Kidney epithelial cell (primary cell): ENCODE results near the gene SLC35B1. TPM values are rescaled to one million over a fixed set of nuclear protein-coding genes. Genes with fewer than 3 reads are reported as not detected.

Experiments
- DNase-seq: peaks from one replicate; pipeline ENCODE4 v3.0.0-alpha.2; 2010; ENCODE audit warnings: low read depth
- H3K27me3 ChIP-seq: 2 replicates; pipeline ENCODE4 v1.6.0; 2011; ENCODE audit warnings: low read length; ENCODE audit not compliant: control insufficient read depth, insufficient read depth
- H3K36me3 ChIP-seq: 2 replicates; pipeline ENCODE4 v1.5.1; 2011; ENCODE audit warnings: low read length; ENCODE audit not compliant: control insufficient read depth, insufficient read depth
- H3K4me3 ChIP-seq: 2 replicates; pipeline ENCODE4 v1.5.1; 2011; ENCODE audit warnings: low read depth, mild to moderate bottlenecking, control low read depth, low read length
- total RNA-seq: library from RNA; depleted of rRNA; stranded (reverse); fragments of >200 nt; gene quantifications from 2 replicates; pipeline ENCODE4 v1.2.3, GENCODE V29; 2015
- TF ChIP-seq, protein P1 (sequence below): IDR thresholded peaks from 2 replicates; pipeline ENCODE4 v1.5.1; 2011; ENCODE audit warnings: mild to moderate bottlenecking, moderate library complexity, low read length, control low read depth, inconsistent platforms; ENCODE audit not compliant: insufficient read depth, poor library complexity, severe bottlenecking

The SLC35B1 gene, protein sequence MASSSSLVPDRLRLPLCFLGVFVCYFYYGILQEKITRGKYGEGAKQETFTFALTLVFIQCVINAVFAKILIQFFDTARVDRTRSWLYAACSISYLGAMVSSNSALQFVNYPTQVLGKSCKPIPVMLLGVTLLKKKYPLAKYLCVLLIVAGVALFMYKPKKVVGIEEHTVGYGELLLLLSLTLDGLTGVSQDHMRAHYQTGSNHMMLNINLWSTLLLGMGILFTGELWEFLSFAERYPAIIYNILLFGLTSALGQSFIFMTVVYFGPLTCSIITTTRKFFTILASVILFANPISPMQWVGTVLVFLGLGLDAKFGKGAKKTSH
- total RNA-seq, result 116 and 122 TPM in 2 replicates

DNA sequence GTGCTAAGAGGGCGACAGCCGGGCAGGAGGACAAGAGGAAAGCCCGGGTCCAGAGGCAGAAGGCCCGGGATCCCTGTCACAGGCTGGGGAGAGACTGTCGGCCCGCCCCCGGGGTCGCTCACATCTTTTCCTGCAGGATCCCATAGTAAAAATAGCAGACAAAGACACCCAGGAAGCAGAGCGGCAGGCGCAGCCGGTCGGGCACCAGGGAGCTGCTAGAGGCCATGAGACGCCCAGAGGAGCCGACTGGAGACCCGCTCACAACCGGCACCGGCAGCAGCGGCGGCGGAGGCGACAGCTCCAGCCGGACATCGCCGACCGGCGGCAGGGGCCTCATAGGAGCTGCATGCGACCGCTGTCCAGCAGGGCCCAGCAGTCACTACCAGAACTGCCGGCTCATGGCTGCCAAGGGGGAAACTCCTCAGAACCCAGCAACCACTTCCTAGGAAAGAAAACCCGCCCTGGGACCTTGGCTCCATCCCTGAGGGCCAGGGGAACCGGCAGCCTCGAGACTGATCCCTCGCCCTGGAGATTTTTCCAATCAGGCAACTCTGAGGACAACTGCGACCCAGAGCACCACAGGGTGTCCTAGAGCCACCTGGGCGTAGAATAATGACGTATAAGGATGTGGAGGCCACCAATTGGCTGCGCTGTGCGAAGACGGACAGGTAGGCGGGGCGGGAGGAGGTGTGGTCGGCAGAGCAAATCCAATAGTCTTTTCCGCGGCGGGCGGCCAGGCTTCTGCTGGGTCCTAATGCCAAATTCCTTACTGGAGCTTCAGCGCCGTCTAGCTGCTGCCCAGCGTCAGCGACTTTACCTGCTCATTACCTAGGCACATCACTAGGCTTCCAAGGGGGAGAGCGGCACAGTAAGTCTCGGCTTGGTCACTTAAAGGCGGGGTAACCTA is at the start of gene SLC35B1:
Gene SLC35B1 (minus strand): TSS at position 357 of the 907 bp plus-strand sequence. CDS start 131 bp downstream, at position 226.
- DNase-seq, result peak; percentile 98
- Histone ChIP-seq H3K36me3 (peaks cover 2% of the 10 kb centered on the region), H3K27me3 (no peaks in the 10 kb centered on the region), H3K4me3 (peak within 1 kb of the TSS; percentile 93)
- TF ChIP-seq, protein P1, sequence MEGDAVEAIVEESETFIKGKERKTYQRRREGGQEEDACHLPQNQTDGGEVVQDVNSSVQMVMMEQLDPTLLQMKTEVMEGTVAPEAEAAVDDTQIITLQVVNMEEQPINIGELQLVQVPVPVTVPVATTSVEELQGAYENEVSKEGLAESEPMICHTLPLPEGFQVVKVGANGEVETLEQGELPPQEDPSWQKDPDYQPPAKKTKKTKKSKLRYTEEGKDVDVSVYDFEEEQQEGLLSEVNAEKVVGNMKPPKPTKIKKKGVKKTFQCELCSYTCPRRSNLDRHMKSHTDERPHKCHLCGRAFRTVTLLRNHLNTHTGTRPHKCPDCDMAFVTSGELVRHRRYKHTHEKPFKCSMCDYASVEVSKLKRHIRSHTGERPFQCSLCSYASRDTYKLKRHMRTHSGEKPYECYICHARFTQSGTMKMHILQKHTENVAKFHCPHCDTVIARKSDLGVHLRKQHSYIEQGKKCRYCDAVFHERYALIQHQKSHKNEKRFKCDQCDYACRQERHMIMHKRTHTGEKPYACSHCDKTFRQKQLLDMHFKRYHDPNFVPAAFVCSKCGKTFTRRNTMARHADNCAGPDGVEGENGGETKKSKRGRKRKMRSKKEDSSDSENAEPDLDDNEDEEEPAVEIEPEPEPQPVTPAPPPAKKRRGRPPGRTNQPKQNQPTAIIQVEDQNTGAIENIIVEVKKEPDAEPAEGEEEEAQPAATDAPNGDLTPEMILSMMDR, result peak; percentile 99

DNA sequence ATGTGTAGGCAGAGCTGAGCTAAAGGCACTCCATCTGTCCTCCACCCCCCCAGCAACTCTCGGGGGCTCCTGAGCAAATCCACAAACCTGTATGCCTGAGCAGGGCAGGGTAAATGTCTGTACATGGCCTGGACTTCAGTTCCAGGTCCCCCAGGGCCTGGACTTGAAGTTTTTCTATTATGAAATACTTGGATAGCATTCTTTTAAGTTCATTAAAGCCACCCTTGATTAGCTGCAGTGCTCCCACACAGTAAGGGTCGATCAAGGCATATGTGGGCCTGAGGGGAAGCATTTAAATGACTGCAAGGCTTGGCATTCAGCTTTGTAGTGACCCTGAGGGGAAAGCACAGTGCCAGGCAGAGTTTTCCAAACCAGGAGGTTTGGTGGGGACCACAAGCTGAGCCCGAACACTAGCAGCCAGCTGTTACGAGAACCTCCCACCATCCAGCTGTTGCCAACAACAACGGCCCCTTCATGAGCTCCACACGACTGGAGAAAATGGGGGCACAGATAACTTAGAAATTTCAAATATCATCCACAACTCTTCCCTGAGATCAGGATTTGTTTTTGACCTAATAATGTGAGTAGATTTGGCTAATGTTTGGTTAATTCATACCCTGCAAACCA is 49.5 kb upstream of the SLC35B1 start:
- TF ChIP-seq, protein P1, result no peak
- no peak for DNase-seq
- H3K27me3 ChIP-seq, result no peaks in the 10 kb centered on the region
- H3K36me3 ChIP-seq, result no peaks in the 10 kb centered on the region
- no peak overlapping the region for H3K4me3 ChIP-seq

DNA sequence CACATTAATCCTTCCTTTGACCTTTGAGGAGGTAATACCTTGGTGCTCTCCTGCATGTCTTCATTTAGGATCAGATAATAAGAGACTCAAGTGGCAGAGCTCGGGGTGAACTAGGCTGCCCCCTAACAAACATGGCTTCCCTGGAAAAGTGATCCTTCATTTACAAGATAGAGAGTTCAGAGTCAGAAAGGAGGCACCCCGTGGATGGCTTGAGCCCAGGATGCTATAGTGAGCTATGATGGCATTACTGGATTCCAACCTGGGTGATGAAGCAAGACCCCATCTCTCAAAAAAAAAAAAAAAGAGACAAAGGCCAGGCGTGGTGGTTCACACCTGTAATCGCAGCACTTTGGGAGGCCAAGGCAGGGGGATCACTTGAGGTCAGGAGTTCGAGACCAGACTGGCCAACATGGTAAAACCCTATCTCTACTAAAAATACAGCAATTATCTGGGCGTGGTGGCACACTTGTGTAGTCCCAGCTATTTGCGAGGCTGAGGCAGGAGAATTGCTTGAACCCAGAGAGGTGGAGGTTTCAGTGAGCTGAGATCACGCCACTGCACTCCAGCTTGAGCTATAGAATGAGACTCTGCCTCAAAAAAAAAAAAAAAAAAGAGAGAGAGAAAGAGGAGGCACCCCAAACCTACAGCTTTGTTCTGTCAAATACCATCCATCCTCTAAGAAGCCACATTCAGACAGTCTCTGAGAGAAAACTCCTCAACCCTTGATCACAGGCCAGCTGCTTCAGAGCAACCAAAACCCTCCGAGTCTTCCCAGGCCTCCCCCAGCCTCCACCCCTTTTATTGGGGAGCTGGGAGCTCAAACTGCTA is 48.8 kb upstream of the SLC35B1 start:
- no peaks in the 10 kb centered on the region for H3K36me3 ChIP-seq
- DNase-seq, result no peak
- TF ChIP-seq, protein P1, result no peak
- no peak overlapping the region for H3K4me3 ChIP-seq
- H3K27me3 ChIP-seq, result no peaks in the 10 kb centered on the region

DNA sequence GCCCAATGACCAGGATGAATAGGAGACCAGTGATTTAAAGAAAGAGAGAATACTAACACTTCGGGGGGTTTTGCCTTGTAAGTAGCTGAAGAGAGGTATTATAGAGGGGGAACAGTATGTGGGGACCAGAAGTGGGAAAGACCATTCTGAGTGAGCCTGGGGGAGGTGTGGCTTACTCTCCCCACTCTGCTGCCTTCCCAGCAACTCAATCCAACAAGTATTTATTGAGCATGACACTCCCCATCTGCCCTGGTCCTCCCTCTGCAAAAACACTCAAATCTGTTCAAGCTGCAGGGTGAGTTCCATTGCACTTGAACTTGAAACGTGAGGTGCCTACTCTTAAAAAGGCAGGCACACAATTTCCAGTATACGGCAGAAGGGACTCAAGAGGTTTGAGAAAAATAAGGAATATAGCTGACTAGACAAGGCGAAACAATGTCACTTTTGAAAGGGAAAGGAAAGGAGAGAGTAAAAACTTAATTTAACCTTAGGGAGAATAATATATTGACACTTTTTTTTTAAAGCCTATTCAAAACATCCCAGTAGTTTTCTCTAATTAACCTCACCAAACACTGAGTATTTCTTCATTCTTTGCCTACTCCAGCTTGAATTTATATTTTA is 48.0 kb upstream of the SLC35B1 start:
- TF ChIP-seq, protein P1, result no peak
- no peak overlapping the region for H3K4me3 ChIP-seq
- H3K27me3 ChIP-seq, result no peaks in the 10 kb centered on the region
- H3K36me3 ChIP-seq, result no peaks in the 10 kb centered on the region
- no peak for DNase-seq

DNA sequence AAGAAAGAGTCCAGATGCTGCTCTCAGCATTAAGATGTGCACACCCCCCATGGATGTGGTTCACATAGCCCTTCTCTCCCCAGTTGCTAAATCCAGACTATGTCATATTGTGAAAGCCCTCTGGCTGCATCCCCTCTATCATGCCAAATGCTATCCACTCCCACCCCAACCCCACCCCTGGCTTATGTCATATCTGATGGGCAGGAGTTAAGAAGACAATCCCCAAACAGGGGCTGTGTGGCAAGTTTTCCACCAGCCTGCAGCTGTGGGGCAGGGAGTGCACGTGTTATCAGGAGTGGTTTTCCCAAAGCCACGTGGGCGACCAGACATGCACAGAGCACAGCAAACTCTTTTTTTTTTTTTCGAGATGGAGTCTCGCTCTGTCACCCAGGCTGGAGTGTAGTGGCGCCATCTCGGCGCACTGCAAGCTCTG is 46.2 kb upstream of the SLC35B1 start:
- no peaks in the 10 kb centered on the region for H3K27me3 ChIP-seq
- H3K36me3 ChIP-seq, result no peaks in the 10 kb centered on the region
- no peak for DNase-seq
- H3K4me3 ChIP-seq, result no peak overlapping the region
- TF ChIP-seq, protein P1, result no peak
